ENCODE data around the gene DCAF8.

DCAF8 gene

GRCh38 chr1:160308451-160309184 lies 46.3 kb upstream of the DCAF8 start:
- no peak overlapping the region for H2AFZ ChIP-seq (ENCODE audit: low read length)
- no peaks in the 10 kb centered on the region for H4K20me1 ChIP-seq (ENCODE audit: insufficient read depth, low read length, poor library complexity, severe bottlenecking)
- no peak overlapping the region for H3K4me3 ChIP-seq (ENCODE audit: low read length, poor library complexity, severe bottlenecking)
- H3K9me2 ChIP-seq (replicated peaks; ENCODE audit: low read depth, low read length) = no peaks in the 10 kb centered on the region
- H3F3A ChIP-seq (ENCODE audit: low read depth) = no peaks in the 10 kb centered on the region
- H3K79me2 ChIP-seq (ENCODE audit: insufficient read depth, low read length) = no peaks in the 10 kb centered on the region
- TF ChIP-seq EZH2phosphoT487 (IDR thresholded peaks at IDR 0.05; ENCODE audit: borderline replicate concordance) (no peak), CTCF (conservative IDR thresholded peaks at IDR 0.05; ENCODE audit: low read length) (no peak)
- no peak overlapping the region for H3K4me2 ChIP-seq (ENCODE audit: low read depth, low read length, poor library complexity, severe bottlenecking)
- no peaks in the 10 kb centered on the region for H3K4me1 ChIP-seq (ENCODE audit: insufficient read depth, low read length, poor library complexity, severe bottlenecking)
- H3K9me3 ChIP-seq (ENCODE audit: insufficient read depth, low read depth, low read length) = no peaks in the 10 kb centered on the region
- H3K9ac ChIP-seq (ENCODE audit: low read depth, low read length, poor library complexity, severe bottlenecking) = no peak overlapping the region
- H3K36me3 ChIP-seq (ENCODE audit: insufficient read depth, low read length) = peaks cover 93% of the 10 kb centered on the region; the same call in 1 of the 2 replicates
- no peaks in the 10 kb centered on the region for H3K27me3 ChIP-seq (ENCODE audit: insufficient read depth, low read length, poor library complexity, severe bottlenecking)

DNA sequence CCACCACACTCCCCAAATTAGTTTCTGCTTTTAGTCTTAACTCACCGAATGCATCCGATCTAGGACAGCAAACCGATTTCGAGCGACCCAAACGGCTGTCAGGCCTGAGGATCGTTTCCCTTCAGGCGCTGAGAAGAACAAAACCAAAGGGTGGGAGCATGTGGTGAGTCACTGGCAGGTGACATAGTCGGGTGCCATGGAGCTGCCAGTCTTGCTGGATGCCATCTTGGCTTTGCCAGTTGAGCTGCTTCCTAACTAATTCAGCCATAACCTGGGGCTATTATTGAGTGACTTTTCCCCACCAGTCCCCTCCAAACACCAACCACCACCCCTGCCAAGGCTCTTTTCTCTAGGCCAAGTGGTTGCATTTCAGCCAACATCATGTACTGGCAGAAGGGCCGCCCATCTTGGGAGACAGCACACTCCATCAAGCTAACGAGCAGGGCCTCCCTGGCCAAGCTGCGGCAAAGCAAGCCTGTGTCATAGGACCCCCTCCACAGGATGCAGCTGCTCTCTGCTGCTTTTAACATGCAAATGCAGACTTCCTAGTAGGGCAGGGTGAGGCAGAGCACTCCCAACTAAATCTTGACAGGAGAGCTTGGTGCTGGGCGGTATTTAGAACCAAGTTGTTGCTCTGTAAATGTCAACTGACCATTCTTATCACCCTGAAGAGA lies 44.9 kb upstream of the DCAF8 start:
- H3K36me3 ChIP-seq (ENCODE audit: insufficient read depth, low read length) = peaks cover 91% of the 10 kb centered on the region; the same call in 1 of the 2 replicates
- no peaks in the 10 kb centered on the region for H4K20me1 ChIP-seq (ENCODE audit: insufficient read depth, low read length, poor library complexity, severe bottlenecking)
- TF ChIP-seq CTCF (conservative IDR thresholded peaks at IDR 0.05; ENCODE audit: low read length) (no peak), EZH2phosphoT487 (IDR thresholded peaks at IDR 0.05; ENCODE audit: borderline replicate concordance) (no peak)
- H3F3A ChIP-seq (ENCODE audit: low read depth) = no peaks in the 10 kb centered on the region
- no peak overlapping the region for H2AFZ ChIP-seq (ENCODE audit: low read length)
- no peak overlapping the region for H3K4me2 ChIP-seq (ENCODE audit: low read depth, low read length, poor library complexity, severe bottlenecking)
- H3K4me3 ChIP-seq (ENCODE audit: low read length, poor library complexity, severe bottlenecking) = no peak overlapping the region
- no peaks in the 10 kb centered on the region for H3K9me2 ChIP-seq (replicated peaks; ENCODE audit: low read depth, low read length)
- H3K27me3 ChIP-seq (ENCODE audit: insufficient read depth, low read length, poor library complexity, severe bottlenecking) = no peaks in the 10 kb centered on the region
- no peaks in the 10 kb centered on the region for H3K79me2 ChIP-seq (ENCODE audit: insufficient read depth, low read length)
- no peaks in the 10 kb centered on the region for H3K4me1 ChIP-seq (ENCODE audit: insufficient read depth, low read length, poor library complexity, severe bottlenecking)
- no peaks in the 10 kb centered on the region for H3K9me3 ChIP-seq (ENCODE audit: insufficient read depth, low read depth, low read length)
- no peak overlapping the region for H3K9ac ChIP-seq (ENCODE audit: low read depth, low read length, poor library complexity, severe bottlenecking)

GRCh38 chr1:160300173-160300572 lies 37.8 kb upstream of the DCAF8 start:
- H3F3A ChIP-seq (ENCODE audit: low read depth) = no peaks in the 10 kb centered on the region
- H3K4me3 ChIP-seq (ENCODE audit: low read length, poor library complexity, severe bottlenecking) = no peak overlapping the region

More at GRCh38 chr1:160300173-160300572, 37.8 kb upstream of the DCAF8 start:
- no peaks in the 10 kb centered on the region for H3K4me1 ChIP-seq (ENCODE audit: insufficient read depth, low read length, poor library complexity, severe bottlenecking)
- TF ChIP-seq CTCF (conservative IDR thresholded peaks at IDR 0.05; ENCODE audit: low read length) (no peak), EZH2phosphoT487 (IDR thresholded peaks at IDR 0.05; ENCODE audit: borderline replicate concordance) (no peak)
- H3K36me3 ChIP-seq (ENCODE audit: insufficient read depth, low read length) = peaks cover 80% of the 10 kb centered on the region
- H3K9ac ChIP-seq (ENCODE audit: low read depth, low read length, poor library complexity, severe bottlenecking) = no peak overlapping the region
- H3K27me3 ChIP-seq (ENCODE audit: insufficient read depth, low read length, poor library complexity, severe bottlenecking) = no peaks in the 10 kb centered on the region
- H3K79me2 ChIP-seq (ENCODE audit: insufficient read depth, low read length) = no peaks in the 10 kb centered on the region
- H4K20me1 ChIP-seq (ENCODE audit: insufficient read depth, low read length, poor library complexity, severe bottlenecking) = no peaks in the 10 kb centered on the region
- no peaks in the 10 kb centered on the region for H3K9me3 ChIP-seq (ENCODE audit: insufficient read depth, low read depth, low read length)
- H2AFZ ChIP-seq (ENCODE audit: low read length) = no peak overlapping the region
- no peaks in the 10 kb centered on the region for H3K9me2 ChIP-seq (replicated peaks; ENCODE audit: low read depth, low read length)
- no peak overlapping the region for H3K4me2 ChIP-seq (ENCODE audit: low read depth, low read length, poor library complexity, severe bottlenecking)

Data from Loucy (cell line).